Muscle layer of colon (tissue), 2 donors: Measurements from ENCODE around the gene ASB1.

ENCODE experiments used
- H3K27ac ChIP-seq: one replicate; pipeline ENCODE4 v1.7.0; 2013; ENCODE audit warnings: low read depth, mild to moderate bottlenecking, low read length, moderate library complexity
- H3K27me3 ChIP-seq, 2 donors: one replicate each; pipeline ENCODE4 v1.7.0; 2013; ENCODE audit warnings: low read length in 2 of 2, mild to moderate bottlenecking in 2 of 2; ENCODE audit not compliant: insufficient read depth in 2 of 2, control insufficient read depth in 1 of 2
- H3K36me3 ChIP-seq: one replicate; pipeline ENCODE4 v1.7.0; 2013; ENCODE audit warnings: mild to moderate bottlenecking, low read length; ENCODE audit not compliant: insufficient read depth
- H3K4me1 ChIP-seq: one replicate; pipeline ENCODE4 v1.7.0; 2013; ENCODE audit warnings: mild to moderate bottlenecking, low read length; ENCODE audit not compliant: insufficient read depth
- H3K4me3 ChIP-seq, 2 donors: one replicate each; pipeline ENCODE4 v1.7.0; 2013; ENCODE audit warnings: low read length in 2 of 2, low read depth in 1 of 2, mild to moderate bottlenecking in 1 of 2, moderate library complexity in 1 of 2
- H3K9ac ChIP-seq: one replicate; pipeline ENCODE4 v1.7.0; 2013; ENCODE audit warnings: low read length
- H3K9me3 ChIP-seq: one replicate; pipeline ENCODE4 v1.7.0; 2013; ENCODE audit warnings: mild to moderate bottlenecking, low read length
- donor health status: abdominal sarcoma.
- donor health status: Adenocarcinoma of cecum.

ASB1 gene

GRCh38 chr2:238418999-238419546 is 7.7 kb upstream of the ASB1 start:
- no peak overlapping the region for H3K9ac ChIP-seq
- H3K4me3 ChIP-seq: no peak overlapping the region
- no peaks in the 10 kb centered on the region for H3K27me3 ChIP-seq
- H3K9me3 ChIP-seq: no peaks in the 10 kb centered on the region
- no peak overlapping the region for H3K27ac ChIP-seq
- H3K36me3 ChIP-seq: no peaks in the 10 kb centered on the region
- H3K4me1 ChIP-seq: no peaks in the 10 kb centered on the region

DNA sequence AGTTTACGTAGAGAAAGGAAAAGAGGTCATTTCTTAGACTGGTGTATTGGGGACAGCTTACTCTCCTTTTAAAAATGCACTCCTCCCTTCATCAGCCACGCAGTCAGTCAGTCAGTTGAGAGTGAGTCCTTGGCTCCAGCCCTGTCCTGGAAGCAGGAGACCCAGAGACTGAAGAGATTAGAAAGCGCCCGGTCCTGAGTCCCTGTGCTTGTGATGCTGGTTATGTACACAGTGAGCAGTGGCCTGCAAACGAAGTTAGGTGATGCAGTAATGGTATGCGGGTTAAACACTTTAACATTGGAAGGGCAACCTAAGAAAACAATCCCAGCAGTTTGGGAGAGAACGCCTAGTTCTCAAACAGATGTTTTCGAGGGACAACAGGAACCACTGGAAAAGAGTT is 6.3 kb upstream of the ASB1 start:
- no peaks in the 10 kb centered on the region for H3K36me3 ChIP-seq
- no peaks in the 10 kb centered on the region for H3K27me3 ChIP-seq
- no peak overlapping the region for H3K9ac ChIP-seq
- H3K4me3 ChIP-seq: no peak overlapping the region
- H3K27ac ChIP-seq: no peak overlapping the region
- peaks cover under 1% of the 10 kb centered on the region for H3K4me1 ChIP-seq
- no peaks in the 10 kb centered on the region for H3K9me3 ChIP-seq

- Histone ChIP-seq H3K9ac (no peak overlapping the region), H3K4me1 (peaks cover 7% of the 10 kb centered on the region), H3K27me3 (no peaks in the 10 kb centered on the region), H3K27ac (no peak overlapping the region), H3K36me3 (no peaks in the 10 kb centered on the region), H3K4me3 (no peak overlapping the region), H3K9me3 (no peaks in the 10 kb centered on the region)
These were observed 5.6 kb upstream of the ASB1 start for GRCh38 chr2:238420878-238421694.

DNA sequence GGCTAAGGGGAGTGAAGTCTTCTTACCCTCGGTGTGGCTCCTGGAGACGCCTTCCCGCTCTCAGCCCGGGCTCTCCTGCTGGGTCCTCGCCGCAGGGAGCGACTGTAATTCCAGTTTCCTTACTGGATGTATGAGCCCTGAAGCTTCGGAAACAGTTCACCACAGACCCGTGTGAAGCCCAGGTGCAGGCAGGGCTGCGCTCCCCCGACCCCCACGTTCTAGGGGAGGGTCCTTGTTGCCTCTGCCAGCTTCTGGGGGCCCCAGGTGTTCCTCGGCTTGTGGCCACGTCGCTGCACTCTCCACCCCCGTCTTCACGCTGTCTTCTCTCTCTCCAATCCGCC is 5.1 kb upstream of the ASB1 start:
- no peak overlapping the region for H3K27ac ChIP-seq
- H3K9ac ChIP-seq: no peak overlapping the region
- H3K4me1 ChIP-seq: peaks cover 8% of the 10 kb centered on the region
- H3K4me3 ChIP-seq: no peak overlapping the region
- H3K9me3 ChIP-seq: no peaks in the 10 kb centered on the region
- no peaks in the 10 kb centered on the region for H3K27me3 ChIP-seq
- no peaks in the 10 kb centered on the region for H3K36me3 ChIP-seq

DNA sequence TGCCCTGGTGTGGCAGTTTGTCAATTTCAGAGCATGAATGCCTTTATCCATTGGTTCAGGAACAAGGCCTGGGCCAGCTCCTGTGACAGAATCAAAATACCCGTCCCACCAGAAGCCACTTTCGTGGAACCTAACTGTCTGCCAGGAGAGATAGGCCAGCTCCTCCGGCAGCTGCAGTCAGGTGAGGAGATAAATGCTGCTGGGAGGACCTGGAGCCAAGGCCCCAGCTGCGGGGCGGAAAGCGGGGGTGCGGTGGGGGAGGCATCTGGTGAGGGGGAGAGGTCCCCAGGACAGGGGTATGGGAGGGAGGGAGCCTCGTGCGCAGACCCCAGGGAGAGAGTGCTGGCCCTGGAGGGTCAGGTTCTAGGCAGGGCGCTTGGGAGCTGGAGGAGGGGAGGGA is 4.4 kb upstream of the ASB1 start:
- Histone ChIP-seq H3K27me3 (no peaks in the 10 kb centered on the region), H3K9me3 (no peaks in the 10 kb centered on the region), H3K36me3 (no peaks in the 10 kb centered on the region), H3K9ac (no peak overlapping the region), H3K4me3 (no peak overlapping the region), H3K4me1 (peaks cover 8% of the 10 kb centered on the region), H3K27ac (no peak overlapping the region)

GRCh38 chr2:238422940-238423339 is 3.8 kb upstream of the ASB1 start:
- Histone ChIP-seq H3K27ac (no peak overlapping the region), H3K9ac (no peak overlapping the region), H3K27me3 (no peaks in the 10 kb centered on the region), H3K4me1 (peaks cover 14% of the 10 kb centered on the region), H3K36me3 (no peaks in the 10 kb centered on the region), H3K9me3 (no peaks in the 10 kb centered on the region), H3K4me3 (no peak overlapping the region)

- Histone ChIP-seq H3K4me3 (no peak overlapping the region), H3K27me3 (no peaks in the 10 kb centered on the region), H3K27ac (no peak overlapping the region), H3K9me3 (no peaks in the 10 kb centered on the region), H3K9ac (no peak overlapping the region), H3K36me3 (no peaks in the 10 kb centered on the region), H3K4me1 (peaks cover 22% of the 10 kb centered on the region)
These were observed 3.0 kb upstream of the ASB1 start for GRCh38 chr2:238423561-238424312.

- H3K27ac ChIP-seq: no peak overlapping the region
- H3K27me3 ChIP-seq: no peaks in the 10 kb centered on the region
- H3K4me1 ChIP-seq: peaks cover 24% of the 10 kb centered on the region
- H3K9me3 ChIP-seq: no peaks in the 10 kb centered on the region
- H3K36me3 ChIP-seq: no peaks in the 10 kb centered on the region
- no peak overlapping the region for H3K4me3 ChIP-seq
- H3K9ac ChIP-seq: no peak overlapping the region
These were observed 2.4 kb upstream of the ASB1 start for GRCh38 chr2:238424313-238424700.

DNA sequence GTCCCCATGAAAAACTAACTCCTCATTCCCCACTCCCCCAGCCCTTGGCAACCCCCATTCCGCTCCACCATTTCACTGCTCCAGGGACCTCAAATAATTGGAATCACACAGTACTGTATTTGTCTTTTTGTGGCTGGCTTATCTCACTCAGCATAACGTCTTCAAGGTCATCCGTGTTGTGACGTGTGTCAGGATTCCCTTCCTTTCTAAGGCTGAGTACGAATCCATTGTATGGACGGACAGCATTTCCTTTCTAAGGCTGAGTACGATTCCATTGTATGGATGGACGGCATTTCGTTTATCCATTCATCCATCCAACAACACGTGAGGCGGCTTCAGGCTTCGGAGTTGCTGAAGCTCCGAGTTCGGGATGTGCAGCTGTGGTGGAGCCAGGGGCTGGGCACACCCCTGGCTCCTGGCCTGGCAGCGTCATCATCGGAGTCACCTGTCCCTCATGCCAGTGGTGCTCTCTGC is 1.2 kb upstream of the ASB1 start:
- no peak overlapping the region for H3K9ac ChIP-seq
- no peaks in the 10 kb centered on the region for H3K36me3 ChIP-seq
- H3K4me3 ChIP-seq: peak overlapping the region in 1 of 2 donors; percentile 87
- H3K4me1 ChIP-seq: peaks cover 24% of the 10 kb centered on the region
- no peaks in the 10 kb centered on the region for H3K27me3 ChIP-seq
- no peaks in the 10 kb centered on the region for H3K9me3 ChIP-seq
- H3K27ac ChIP-seq: no peak overlapping the region

DNA sequence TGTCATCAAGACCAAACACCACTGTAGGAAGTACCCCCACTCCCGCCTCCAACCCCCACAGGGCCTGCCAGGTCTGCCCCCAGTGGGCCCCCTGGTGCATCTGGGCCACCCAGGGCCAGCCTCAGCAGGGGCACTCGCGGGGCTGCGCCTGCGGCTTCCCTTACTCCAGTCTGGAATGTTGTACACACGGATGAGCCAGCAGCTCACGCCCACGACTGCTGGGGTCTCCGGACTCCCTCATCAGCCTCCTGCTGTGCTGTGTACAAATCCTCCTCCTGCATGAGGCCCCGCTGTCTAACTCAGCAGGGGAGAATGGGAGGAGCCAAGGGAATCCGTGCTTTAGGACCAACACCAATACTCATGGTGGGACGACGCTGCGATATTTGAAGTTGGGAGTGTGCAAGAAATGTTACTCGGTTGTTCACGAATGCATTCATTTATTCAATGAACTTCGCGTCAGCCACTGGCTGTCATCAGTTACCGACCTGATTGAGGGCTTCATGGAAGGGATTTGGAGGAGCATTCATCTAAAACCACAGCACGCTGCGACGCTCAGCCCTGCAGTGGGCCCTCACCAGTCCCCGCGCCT is 654 bp upstream of the ASB1 start:
- no peaks in the 10 kb centered on the region for H3K36me3 ChIP-seq
- H3K4me1 ChIP-seq: peaks cover 24% of the 10 kb centered on the region
- H3K9me3 ChIP-seq: no peaks in the 10 kb centered on the region
- H3K27ac ChIP-seq: peak overlapping the region; percentile 92
- H3K9ac ChIP-seq: peak overlapping the region; percentile 14
- peak overlapping the region; percentile 85 to 87 for H3K4me3 ChIP-seq
- no peaks in the 10 kb centered on the region for H3K27me3 ChIP-seq

- Histone ChIP-seq H3K27me3 (no peaks in the 10 kb centered on the region), H3K4me1 (peaks cover 24% of the 10 kb centered on the region)
These were observed 872 bp downstream of the ASB1 start for GRCh38 chr2:238427435-238428162.

More at GRCh38 chr2:238427435-238428162, 872 bp downstream of the ASB1 start:
- peak overlapping the region; percentile 85 to 87 for H3K4me3 ChIP-seq
- no peaks in the 10 kb centered on the region for H3K9me3 ChIP-seq
- no peaks in the 10 kb centered on the region for H3K36me3 ChIP-seq
- peak overlapping the region; percentile 80 for H3K9ac ChIP-seq
- peak overlapping the region; percentile 92 for H3K27ac ChIP-seq
